AG04449 (cell line): ENCODE data around the gene KIF26A.

Experiments
- CTCF ChIA-PET: fragments of 350-600 bp; formaldehyde crosslinking; extraction: SDS; loops from one replicate; lab custom pipeline; 2021; ENCODE audit warnings: antibody characterized with exemption; lab: Yijun Ruan, JAX
- POLR2A ChIA-PET: fragments of 400-600, 350-600 bp; formaldehyde crosslinking; extraction: SDS; loops from one replicate; lab custom pipeline; 2020; ENCODE audit warnings: antibody characterized with exemption, inconsistent platforms; lab: Yijun Ruan, JAX
- DNase-seq: peaks from one replicate; pipeline ENCODE4 v3.0.0-alpha.2; 2010; ENCODE audit warnings: low read depth, low spot score
- H3K4me3 ChIP-seq: 2 replicates; pipeline ENCODE4 v1.5.1; 2011; ENCODE audit warnings: low read depth, mild to moderate bottlenecking, control low read depth, low read length
- CTCF ChIP-seq: IDR thresholded peaks from one replicate; pipeline ENCODE4 v1.5.1; 2011; ENCODE audit warnings: mild to moderate bottlenecking, moderate library complexity, low read length, control low read depth, inconsistent platforms; ENCODE audit not compliant: insufficient read depth; ENCODE audit errors: missing control alignments

Gene KIF26A

DNA sequence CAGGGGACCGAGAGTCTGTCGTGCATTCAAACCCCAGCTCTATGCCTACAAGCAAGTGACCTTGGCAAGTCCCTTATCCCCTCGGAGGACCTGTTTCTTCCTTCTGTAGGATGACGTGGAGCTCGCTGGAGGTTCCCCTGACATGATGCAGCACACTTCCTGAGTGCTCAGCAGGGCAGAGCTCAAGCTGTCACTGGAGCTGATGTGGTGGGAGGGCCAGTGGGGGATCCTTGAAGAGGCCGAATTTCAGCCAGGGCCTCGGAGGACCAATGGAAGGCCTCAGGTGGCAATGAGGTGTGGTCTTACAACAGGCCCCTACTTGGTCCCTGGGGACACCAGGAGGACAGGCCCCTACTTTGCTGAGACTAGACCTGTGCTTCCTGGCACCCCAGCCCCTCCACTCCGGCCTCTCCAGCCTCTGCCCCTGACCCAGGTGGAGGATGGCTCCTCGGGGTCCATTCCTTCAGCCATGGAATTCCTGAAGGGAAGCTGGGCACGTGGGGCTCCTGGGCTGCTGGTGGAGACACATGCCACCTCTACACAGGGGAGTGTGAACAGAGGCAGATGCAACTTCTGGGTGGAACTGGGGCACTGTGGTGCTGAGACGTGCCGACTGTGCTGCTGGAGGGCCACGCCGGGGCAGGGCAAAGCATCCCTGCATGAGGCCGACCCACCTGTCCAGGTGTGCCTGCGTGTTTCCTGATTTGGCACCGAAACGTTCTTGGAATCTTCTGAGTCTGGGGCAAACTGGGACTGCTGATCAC is 18.7 kb upstream of the KIF26A start:
- H3K4me3 ChIP-seq = no peak overlapping the region
- no peak for TF ChIP-seq CTCF
- ChIA-PET CTCF (no interaction called here), POLR2A (no interaction called here)
- no peak for DNase-seq

- no peak for TF ChIP-seq CTCF
- CTCF ChIA-PET = no interaction called here
- no peak for DNase-seq
- no peak overlapping the region for H3K4me3 ChIP-seq
- POLR2A ChIA-PET = no interaction called here
Measured at GRCh38 chr14:104120281-104120741, 18.1 kb upstream of the KIF26A start.

- CTCF ChIA-PET = interaction anchor here (1.2 kb wide), 1 partner anchor 9 kb away, joined by 3 read pairs; no protein-coding TSS in a partner anchor
- POLR2A ChIA-PET = no interaction called here
- TF ChIP-seq CTCF = no peak
- no peak for DNase-seq
- H3K4me3 ChIP-seq = no peak overlapping the region
Measured at GRCh38 chr14:104121142-104121541, 17.2 kb upstream of the KIF26A start.

GRCh38 chr14:104123879-104124278 is 14.5 kb upstream of the KIF26A start:
- CTCF ChIA-PET = interaction anchor here (1.1 kb wide), 1 partner anchor 30 kb away, joined by 4 read pairs; no protein-coding TSS in a partner anchor
- DNase-seq = no peak
- POLR2A ChIA-PET = no interaction called here
- no peak overlapping the region for H3K4me3 ChIP-seq
- no peak for TF ChIP-seq CTCF

GRCh38 chr14:104125011-104125410 is 13.4 kb upstream of the KIF26A start:
- no peak overlapping the region for H3K4me3 ChIP-seq
- no peak for DNase-seq
- ChIA-PET CTCF (no interaction called here), POLR2A (no interaction called here)
- TF ChIP-seq CTCF = no peak

DNA sequence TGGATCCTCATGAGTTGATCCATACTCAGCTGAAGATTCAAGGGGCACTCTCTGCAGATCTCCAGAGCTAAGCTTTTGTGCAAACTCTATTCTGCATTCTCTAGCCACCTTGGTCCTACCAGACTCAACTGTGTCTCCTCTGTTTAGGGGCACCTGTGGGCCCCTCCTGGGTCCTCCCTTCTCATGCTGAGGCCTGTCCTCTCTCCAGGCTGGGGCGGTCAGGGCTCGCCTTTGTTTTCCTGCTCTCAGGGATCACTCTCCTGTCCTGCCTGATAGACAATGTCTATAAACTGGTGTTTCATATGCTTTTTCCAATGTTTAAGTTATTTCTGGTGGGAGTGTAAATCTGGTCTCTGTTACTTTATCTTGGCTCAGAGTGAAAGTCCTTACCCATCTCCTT is 11.6 kb upstream of the KIF26A start:
- no peak for TF ChIP-seq CTCF
- H3K4me3 ChIP-seq = no peak overlapping the region
- CTCF ChIA-PET = interaction anchor here (0.5 to 1.4 kb wide), 2 partner anchors 48 to 49 kb away, joined by 3 read pairs; no protein-coding TSS in a partner anchor
- POLR2A ChIA-PET = no interaction called here
- no peak for DNase-seq
